ENCODE data around the gene CDC123. TPM values are rescaled to one million over a fixed set of nuclear protein-coding genes. Genes with fewer than 3 reads are reported as not detected.

The CDC123 gene
- total and polyA plus RNA-seq, 2 of the 4 experiments (the other 2 are of a cell fraction): 100 to 203 TPM

DNA sequence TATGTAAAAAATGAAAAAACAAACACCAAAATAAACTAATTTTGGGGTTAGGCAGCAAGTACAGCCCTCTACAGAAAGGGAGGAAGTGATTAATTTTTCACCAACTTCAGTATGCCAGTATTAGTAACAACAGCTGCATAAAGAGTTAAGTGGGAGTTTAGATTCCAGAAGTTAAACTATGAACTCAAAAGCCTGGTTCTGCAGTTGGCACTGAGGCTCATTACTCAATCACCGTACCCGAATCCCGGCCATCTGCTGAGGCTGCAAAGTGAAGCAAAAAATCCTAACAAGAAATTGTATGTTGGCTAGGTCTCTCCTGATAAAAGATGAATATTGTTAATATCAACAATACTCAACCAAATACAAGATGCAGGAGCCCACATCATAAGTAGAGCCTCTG lies 4.3 kb upstream of the CDC123 start:
- no peak overlapping the region for H2AK5ac ChIP-seq (ENCODE audit: low read depth, low read length)
- no CpG with 5 or more reads among the region's 3 CpGs for WGBS, 2 experiments (ENCODE audit: extremely low coverage in 2 of 2, insufficient read length in 1 of 2)
- TF ChIP-seq CHD1 (IDR thresholded peaks at IDR 0.05; ENCODE audit: low read depth, low read length): no peak
- TF ChIP-seq, protein P1, sequence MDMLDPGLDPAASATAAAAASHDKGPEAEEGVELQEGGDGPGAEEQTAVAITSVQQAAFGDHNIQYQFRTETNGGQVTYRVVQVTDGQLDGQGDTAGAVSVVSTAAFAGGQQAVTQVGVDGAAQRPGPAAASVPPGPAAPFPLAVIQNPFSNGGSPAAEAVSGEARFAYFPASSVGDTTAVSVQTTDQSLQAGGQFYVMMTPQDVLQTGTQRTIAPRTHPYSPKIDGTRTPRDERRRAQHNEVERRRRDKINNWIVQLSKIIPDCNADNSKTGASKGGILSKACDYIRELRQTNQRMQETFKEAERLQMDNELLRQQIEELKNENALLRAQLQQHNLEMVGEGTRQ (IDR thresholded peaks at IDR 0.05; ENCODE audit: low read depth, low read length): no peak
- TF ChIP-seq RFX5 (IDR thresholded peaks at IDR 0.05; ENCODE audit: low read depth, low read length): no peak
- TF ChIP-seq SMC3 (IDR thresholded peaks at IDR 0.05; ENCODE audit: low read depth, low read length): no peak
- no peak for TF ChIP-seq RAD21 (IDR thresholded peaks at IDR 0.05; ENCODE audit: low read length)
- TF ChIP-seq MAZ (IDR thresholded peaks at IDR 0.05; ENCODE audit: borderline replicate concordance, low read depth, low read length): no peak
- no peak for TF ChIP-seq FOS (IDR thresholded peaks at IDR 0.05; ENCODE audit: low read depth, low read length)
- no peak for TF ChIP-seq MAFK (IDR thresholded peaks at IDR 0.05; ENCODE audit: low read depth, low read length)
- no peak for TF ChIP-seq BHLHE40 (IDR thresholded peaks at IDR 0.05; ENCODE audit: low read depth, low read length)
- no TSS peak for BruUV-seq (replicated peaks)
- H3K4me3 ChIP-seq (ENCODE audit: insufficient read depth, low read depth, low read length): no peak overlapping the region
- H4K91ac ChIP-seq (ENCODE audit: insufficient read depth, low read depth, low read length): no peak overlapping the region
- H3K9me3 ChIP-seq (ENCODE audit: control insufficient read depth, insufficient read depth, low read length): no peaks in the 10 kb centered on the region
- H4K8ac ChIP-seq (ENCODE audit: low read depth in 2 of 2, low read length in 2 of 2): peak overlapping the region in 1 of 2 experiments; percentile 33; a peak in 1 of 4 replicates
- no peak overlapping the region; the same call in 1 of the 2 replicates for H3K27ac ChIP-seq (ENCODE audit: insufficient read depth, low read length)
- peaks cover 25 to 85% of the 10 kb centered on the region in 2 experiments for H3K79me1 ChIP-seq (ENCODE audit: low read depth in 1 of 2, low read length in 2 of 2)
- DNase-seq: no peak
- ChIA-PET CTCF (interaction anchor here (0.6 to 1.0 kb wide), 4 partner anchors 8 to 883 kb away, joined by 3 to 4 read pairs (median 4); no protein-coding TSS in a partner anchor), POLR2A (ENCODE audit: unreplicated experiment) (interaction anchor here (0.8 kb wide), 1 partner anchor 19 kb away, joined by 7 read pairs; no protein-coding TSS in a partner anchor)
- no peak overlapping the region for H3K18ac ChIP-seq (ENCODE audit: low read depth, low read length)
- in situ Hi-C loops (cut with MboI; ENCODE audit: low sequenced_read_pairs) (no loop called here), dilution Hi-C loops (cut with HindIII; ENCODE audit: low sequenced_read_pairs, unreplicated experiment) (no loop called here), intact Hi-C loops (cut with micrococcal nuclease) (no loop called here)
- no peak overlapping the region for H2AFZ ChIP-seq (replicated peaks; ENCODE audit: low read length, poor library complexity)
- no peak for ATAC-seq (ENCODE audit: low read depth)
- H3K4me1 ChIP-seq (ENCODE audit: control insufficient read depth, insufficient read depth, low read length): peaks cover 7% of the 10 kb centered on the region; the same call in 1 of the 2 replicates
- H3K4ac ChIP-seq (ENCODE audit: low read depth, low read length): no peak overlapping the region
- no peak overlapping the region for H2AK9ac ChIP-seq (replicated peaks; ENCODE audit: low read depth, low read length, poor library complexity)
- H2BK20ac ChIP-seq (ENCODE audit: low read depth, low read length): no peak overlapping the region
- H3K14ac ChIP-seq (replicated peaks; ENCODE audit: low read depth, low read length): no peak overlapping the region
- H3K23ac ChIP-seq (ENCODE audit: low read depth, low read length): no peak overlapping the region
- no peak overlapping the region for H2BK120ac ChIP-seq (ENCODE audit: low read depth, low read length)
- no peaks in the 10 kb centered on the region for H3K27me3 ChIP-seq (ENCODE audit: control insufficient read depth, insufficient read depth, low read length)
- peaks cover 21% of the 10 kb centered on the region; the same call in 1 of the 2 replicates for H4K20me1 ChIP-seq (ENCODE audit: insufficient read depth, low read length)
- no peak overlapping the region for H2BK15ac ChIP-seq (ENCODE audit: low read depth, low read length)
- no peak overlapping the region for H3K9ac ChIP-seq (ENCODE audit: low read depth, low read length)
- no peak overlapping the region for H3K4me2 ChIP-seq (ENCODE audit: low read depth, low read length)
- no peak overlapping the region for H3K56ac ChIP-seq (ENCODE audit: extremely low read depth, insufficient read depth, low read length)
- H3K9me1 ChIP-seq (ENCODE audit: insufficient read depth, low read length): peaks cover 7% of the 10 kb centered on the region; the same call in 1 of the 2 replicates
- H2BK5ac ChIP-seq (ENCODE audit: low read depth, low read length, poor library complexity, severe bottlenecking): no peak overlapping the region
- H4K5ac ChIP-seq (ENCODE audit: low read depth, low read length): no peak overlapping the region
- H3K36me3 ChIP-seq (ENCODE audit: control insufficient read depth, insufficient read depth, low read length): peaks cover 7% of the 10 kb centered on the region

Data from IMR-90 (cell line).